ENCODE data around the gene OR6C70.

Gene OR6C70

DNA sequence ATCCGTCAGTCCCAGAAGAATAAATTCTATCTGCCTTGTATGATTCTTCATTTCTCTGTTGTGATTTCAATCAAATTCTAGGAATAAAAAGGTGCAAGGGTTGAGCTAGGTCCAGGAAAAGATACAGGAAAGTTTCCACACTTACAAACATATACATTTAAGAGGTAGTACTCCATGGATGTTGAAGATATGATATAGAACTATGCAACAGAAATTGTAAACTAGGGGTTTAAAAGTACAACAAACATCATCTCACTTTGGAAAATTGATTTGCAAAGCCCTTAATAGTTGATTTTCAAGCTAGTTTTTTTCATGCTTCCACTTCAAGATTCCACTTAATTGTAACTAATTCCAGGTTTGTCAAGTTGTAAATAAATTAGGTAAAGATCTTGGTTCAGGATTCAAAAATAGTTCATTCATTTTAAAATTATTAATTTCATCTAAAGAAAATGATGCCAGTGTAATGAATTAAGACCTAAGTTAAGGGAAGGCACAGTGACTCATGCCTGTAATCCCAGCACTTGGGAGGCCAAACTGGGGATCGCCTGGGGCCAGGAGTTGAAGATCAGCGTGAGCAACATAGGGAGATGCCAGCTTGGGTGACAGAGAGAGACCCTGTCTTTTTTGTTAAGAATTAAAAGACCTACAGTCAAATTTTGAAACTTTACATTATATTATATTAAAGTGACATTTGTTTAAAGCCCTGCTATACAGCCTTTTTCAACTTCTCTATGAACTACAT lies at the start of gene OR6C70:
OR6C70 (minus strand) TSS at position 51 of the 742 bp plus-strand sequence; CDS start at position 51, 0 bp downstream.
- TF ChIP-seq, protein P1, sequence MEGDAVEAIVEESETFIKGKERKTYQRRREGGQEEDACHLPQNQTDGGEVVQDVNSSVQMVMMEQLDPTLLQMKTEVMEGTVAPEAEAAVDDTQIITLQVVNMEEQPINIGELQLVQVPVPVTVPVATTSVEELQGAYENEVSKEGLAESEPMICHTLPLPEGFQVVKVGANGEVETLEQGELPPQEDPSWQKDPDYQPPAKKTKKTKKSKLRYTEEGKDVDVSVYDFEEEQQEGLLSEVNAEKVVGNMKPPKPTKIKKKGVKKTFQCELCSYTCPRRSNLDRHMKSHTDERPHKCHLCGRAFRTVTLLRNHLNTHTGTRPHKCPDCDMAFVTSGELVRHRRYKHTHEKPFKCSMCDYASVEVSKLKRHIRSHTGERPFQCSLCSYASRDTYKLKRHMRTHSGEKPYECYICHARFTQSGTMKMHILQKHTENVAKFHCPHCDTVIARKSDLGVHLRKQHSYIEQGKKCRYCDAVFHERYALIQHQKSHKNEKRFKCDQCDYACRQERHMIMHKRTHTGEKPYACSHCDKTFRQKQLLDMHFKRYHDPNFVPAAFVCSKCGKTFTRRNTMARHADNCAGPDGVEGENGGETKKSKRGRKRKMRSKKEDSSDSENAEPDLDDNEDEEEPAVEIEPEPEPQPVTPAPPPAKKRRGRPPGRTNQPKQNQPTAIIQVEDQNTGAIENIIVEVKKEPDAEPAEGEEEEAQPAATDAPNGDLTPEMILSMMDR (IDR thresholded peaks at IDR 0.05; ENCODE audit: low read depth, low read length): no peak
- in situ Hi-C loops (cut with HindIII; ENCODE audit: low sequenced_read_pairs): no loop called here

DNA sequence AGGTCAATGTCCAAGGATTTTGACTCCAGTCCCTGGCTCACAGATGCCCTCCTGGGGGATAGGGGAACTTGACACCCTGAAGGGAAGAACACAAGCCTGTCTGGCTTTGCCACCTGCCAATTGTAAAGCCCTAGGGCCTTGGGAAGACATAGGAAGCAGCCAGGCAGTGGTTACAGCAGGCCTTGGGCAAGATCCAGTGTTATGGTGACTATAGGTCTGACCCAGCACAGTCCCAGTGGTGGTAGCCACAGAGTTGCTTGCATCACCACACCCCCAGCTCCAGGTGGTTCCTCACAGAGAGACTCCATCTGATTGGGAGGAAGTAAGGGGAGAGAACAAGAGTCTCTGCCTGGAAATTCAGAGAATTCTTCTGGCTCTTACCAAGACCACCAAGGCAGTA lies 46.5 kb upstream of the OR6C70 start:
- no peak overlapping the region for H3K4me3 ChIP-seq (ENCODE audit: low read depth, low read length)
- no peak for DNase-seq (ENCODE audit: low read depth, low spot score)
- TF ChIP-seq, protein P1 (IDR thresholded peaks at IDR 0.05; ENCODE audit: low read depth, low read length): no peak
- in situ Hi-C loops (cut with HindIII; ENCODE audit: low sequenced_read_pairs): no loop called here

More for the DNA sequence above, at the start of gene OR6C70:
- H3K4me3 ChIP-seq (ENCODE audit: low read depth, low read length): no peak within 1 kb of the TSS
- no peak for DNase-seq (ENCODE audit: low read depth, low spot score)

DNA sequence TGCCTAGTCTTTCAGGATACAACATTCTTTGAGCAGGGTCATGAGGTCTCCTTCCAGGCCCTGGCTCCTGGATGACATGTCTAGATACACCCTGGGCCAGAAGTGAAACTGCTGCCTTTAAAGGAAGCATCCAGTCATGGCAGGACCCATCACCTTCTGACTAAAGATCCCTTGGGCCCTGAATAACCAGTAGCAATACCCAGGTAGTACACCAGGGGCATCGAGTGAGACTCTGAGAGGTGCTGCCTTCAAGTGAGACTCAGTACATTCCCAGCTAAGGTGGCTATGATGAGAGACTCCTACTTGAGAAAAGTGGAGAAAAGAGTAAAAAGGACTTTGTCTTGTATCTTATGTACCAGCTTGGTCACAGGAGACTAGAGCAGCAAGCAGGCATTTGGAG lies 45.8 kb upstream of the OR6C70 start:
- H3K4me3 ChIP-seq (ENCODE audit: low read depth, low read length): no peak overlapping the region
- TF ChIP-seq, protein P1 (IDR thresholded peaks at IDR 0.05; ENCODE audit: low read depth, low read length): no peak
- in situ Hi-C loops (cut with HindIII; ENCODE audit: low sequenced_read_pairs): no loop called here
- no peak for DNase-seq (ENCODE audit: low read depth, low spot score)

DNA sequence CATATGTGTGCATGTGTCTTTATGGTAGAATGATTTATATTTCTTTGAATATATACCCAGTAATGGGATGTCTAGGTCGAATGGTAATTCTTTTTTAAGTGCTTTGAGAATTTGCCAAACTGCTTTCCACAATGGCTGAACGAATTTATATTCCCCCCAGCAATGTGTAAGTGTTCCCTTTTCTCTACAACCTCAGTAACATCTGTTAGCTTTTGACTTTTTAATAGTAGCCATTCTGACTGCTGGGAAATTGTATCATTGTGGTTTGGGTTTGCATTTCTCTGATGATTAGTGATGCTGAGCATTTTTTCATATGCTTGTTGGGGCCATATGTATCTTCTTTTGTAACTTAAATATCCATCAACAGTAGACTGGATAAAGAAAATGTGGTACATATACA lies 31.7 kb upstream of the OR6C70 start:
- TF ChIP-seq, protein P1 (IDR thresholded peaks at IDR 0.05; ENCODE audit: low read depth, low read length): no peak
- DNase-seq (ENCODE audit: low read depth, low spot score): no peak
- no peak overlapping the region for H3K4me3 ChIP-seq (ENCODE audit: low read depth, low read length)
- in situ Hi-C loops (cut with HindIII; ENCODE audit: low sequenced_read_pairs): no loop called here

DNA sequence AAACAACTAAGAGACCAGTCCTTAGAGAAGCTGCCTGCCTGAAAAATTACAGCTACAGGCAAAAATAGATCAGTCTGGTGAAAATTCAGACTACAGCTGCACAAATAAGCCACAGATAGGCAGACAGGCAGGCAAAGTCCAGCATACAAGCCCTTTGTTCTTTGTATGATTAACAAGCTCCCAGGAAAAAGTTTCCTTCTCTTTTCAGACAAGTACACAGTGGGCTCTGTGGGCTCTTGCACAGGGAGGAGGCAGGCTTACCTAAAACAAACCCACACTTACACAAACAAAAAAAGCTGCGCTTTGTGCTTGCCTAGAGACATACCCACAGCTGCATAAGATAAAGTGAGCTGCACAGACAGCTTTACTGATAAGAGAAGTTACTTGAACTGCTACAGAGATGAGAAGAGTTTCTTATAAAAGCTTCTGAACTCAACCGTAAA lies 29.9 kb upstream of the OR6C70 start:
- in situ Hi-C loops (cut with HindIII; ENCODE audit: low sequenced_read_pairs): no loop called here
- TF ChIP-seq, protein P1 (IDR thresholded peaks at IDR 0.05; ENCODE audit: low read depth, low read length): no peak
- no peak for DNase-seq (ENCODE audit: low read depth, low spot score)
- no peak overlapping the region for H3K4me3 ChIP-seq (ENCODE audit: low read depth, low read length)

DNA sequence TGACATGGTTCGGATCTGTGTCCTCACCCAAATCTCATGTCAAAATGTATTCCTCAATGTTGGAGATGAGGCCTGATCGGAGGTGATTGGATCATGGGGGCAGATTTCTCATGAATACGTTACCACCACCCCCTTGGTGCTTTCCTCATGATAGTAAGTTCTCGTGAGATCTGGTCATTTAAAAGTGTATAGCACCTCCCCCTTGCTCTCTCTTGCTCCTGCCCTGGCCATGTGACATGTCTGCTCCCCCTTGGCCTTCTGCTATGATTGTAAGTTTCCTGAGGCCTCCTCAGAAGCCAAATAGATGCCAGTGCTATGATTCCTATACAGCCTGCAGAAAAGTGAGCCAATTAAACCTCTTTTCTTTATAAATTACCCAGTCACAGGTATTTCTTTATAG lies 29.3 kb upstream of the OR6C70 start:
- DNase-seq (ENCODE audit: low read depth, low spot score): no peak
- TF ChIP-seq, protein P1 (IDR thresholded peaks at IDR 0.05; ENCODE audit: low read depth, low read length): no peak
- no peak overlapping the region for H3K4me3 ChIP-seq (ENCODE audit: low read depth, low read length)
- in situ Hi-C loops (cut with HindIII; ENCODE audit: low sequenced_read_pairs): no loop called here
